GM23338 (cell line): Measurements from ENCODE around the gene EIF3A. TPM values are rescaled to one million over a fixed set of nuclear protein-coding genes. Genes with fewer than 3 reads are reported as not detected.

Experiments
- ATAC-seq: fragments of 200-7000 bp; cut with Tn5 transposase; 3 replicates; pipeline ENCODE4 v1.9.1; 2020
- DNase-seq: peaks from one replicate; pipeline ENCODE4 v3.0.0-alpha.2; 2015; ENCODE audit warnings: low spot score
- H2AFZ ChIP-seq: fragments of 200-600 bp; sonication (generic); 2 replicates; pipeline ENCODE4 v1.8.0; 2016; ENCODE audit warnings: antibody characterized with exemption, mild to moderate bottlenecking, moderate library complexity
- H3F3A ChIP-seq: fragments of 200-600 bp; sonication (generic); replicated peaks from 2 replicates; pipeline ENCODE4 v1.8.0; 2017; ENCODE audit warnings: antibody characterized with exemption, mixed run types, low read depth
- H3K27ac ChIP-seq: fragments of 200-600 bp; sonication (generic); 2 replicates; pipeline ENCODE4 v1.6.1; 2016; ENCODE audit warnings: low read depth
- H3K27me3 ChIP-seq: fragments of 200-600 bp; sonication (generic); 2 replicates; pipeline ENCODE4 v1.8.0; 2016; ENCODE audit warnings: mild to moderate bottlenecking, mixed run types, moderate library complexity; ENCODE audit not compliant: insufficient read depth
- H3K36me3 ChIP-seq: fragments of 200-600 bp; sonication (generic); 2 replicates; pipeline ENCODE4 v1.8.0; 2016; ENCODE audit warnings: mild to moderate bottlenecking; ENCODE audit not compliant: insufficient read depth
- H3K4me1 ChIP-seq: fragments of 200-600 bp; sonication (generic); 2 replicates; pipeline ENCODE4 v1.8.0; 2016; ENCODE audit warnings: mild to moderate bottlenecking, moderate library complexity; ENCODE audit not compliant: insufficient read depth
- H3K4me2 ChIP-seq: fragments of 200-600 bp; sonication (generic); 2 replicates; pipeline ENCODE4 v1.7.1; 2017; ENCODE audit warnings: mixed run types
- H3K4me3 ChIP-seq: fragments of 200-600 bp; sonication (generic); 2 replicates; pipeline ENCODE4 v1.6.1; 2016; ENCODE audit warnings: mixed run types
- H3K79me2 ChIP-seq: fragments of 200-600 bp; sonication (generic); replicated peaks from 2 replicates; pipeline ENCODE4 v1.8.0; 2017; ENCODE audit warnings: mild to moderate bottlenecking; ENCODE audit not compliant: insufficient read depth
- H3K9me2 ChIP-seq: fragments of 200-600 bp; sonication (generic); 2 replicates; pipeline ENCODE4 v1.8.0; 2017; ENCODE audit not compliant: insufficient read depth
- H4K20me1 ChIP-seq: fragments of 200-600 bp; sonication (generic); replicated peaks from 2 replicates; pipeline ENCODE4 v1.8.0; 2017; ENCODE audit warnings: mild to moderate bottlenecking; ENCODE audit not compliant: insufficient read depth
- H3K27ac Mint-ChIP-seq: 2 replicates; pipeline ENCODE4 v1.8.0; 2020; ENCODE audit warnings: inconsistent platforms, mild to moderate bottlenecking, moderate library complexity, mixed read lengths
- H3K27me3 Mint-ChIP-seq: 3 replicates; pipeline ENCODE4 v1.8.0; 2022; ENCODE audit warnings: low read depth, mild to moderate bottlenecking, moderate library complexity, mixed read lengths, inconsistent platforms; ENCODE audit not compliant: insufficient read depth, poor library complexity
- H3K36me3 Mint-ChIP-seq: 3 replicates; pipeline ENCODE4 v1.8.0; 2021; ENCODE audit warnings: low read depth, mild to moderate bottlenecking, inconsistent platforms, moderate library complexity, mixed read lengths
- H3K4me1 Mint-ChIP-seq: 3 replicates; pipeline ENCODE4 v1.8.0; 2020; ENCODE audit warnings: mild to moderate bottlenecking, inconsistent platforms, mixed read lengths
- H3K4me3 Mint-ChIP-seq: 3 replicates; pipeline ENCODE4 v1.8.0; 2021; ENCODE audit warnings: moderate library complexity, mild to moderate bottlenecking, inconsistent platforms, mixed read lengths
- H3K9me3 Mint-ChIP-seq: 3 replicates; pipeline ENCODE4 v1.8.0; 2020; ENCODE audit warnings: moderate library complexity, mild to moderate bottlenecking, inconsistent platforms, mixed read lengths
- CTCF ChIP-seq, 2 experiments: fragments of 200-600 bp in 1 of 2; sonication (generic) in 1 of 2; conservative IDR thresholded peaks; 2 replicates each; pipeline versions ENCODE4 v1.5.1 to v1.6.1; 2016 to 2017; ENCODE audit warnings: antibody characterized with exemption in 2 of 2, low read depth in 2 of 2, mild to moderate bottlenecking in 2 of 2, moderate library complexity in 1 of 2
- ETS1 ChIP-seq: IDR thresholded peaks from 2 replicates; pipeline ENCODE4 v1.6.1; 2016; ENCODE audit warnings: antibody characterized with exemption
- EZH2 ChIP-seq: fragments of 200-600 bp; sonication (generic); IDR thresholded peaks from one replicate; pipeline ENCODE4 v1.8.0; 2017; ENCODE audit warnings: antibody characterized with exemption, mild to moderate bottlenecking, low read depth; ENCODE audit not compliant: unreplicated experiment
- EZH2phosphoT487 ChIP-seq: fragments of 200-600 bp; sonication (generic); IDR thresholded peaks from one replicate; pipeline ENCODE4 v1.8.1; 2018; ENCODE audit warnings: antibody characterized with exemption; ENCODE audit not compliant: unreplicated experiment
- JUNB ChIP-seq: IDR thresholded peaks from one replicate; pipeline ENCODE4 v1.6.1; 2016; ENCODE audit warnings: antibody characterized with exemption; ENCODE audit not compliant: unreplicated experiment
- NANOG ChIP-seq: IDR thresholded peaks from 2 replicates; pipeline ENCODE4 v1.6.1; 2016; ENCODE audit warnings: antibody characterized with exemption, borderline replicate concordance
- POLR2AphosphoS5 ChIP-seq: IDR thresholded peaks from 2 replicates; pipeline ENCODE4 v1.6.1; 2016; ENCODE audit warnings: antibody characterized with exemption, low read depth
- REST ChIP-seq: IDR thresholded peaks from one replicate; pipeline ENCODE4 v1.6.1; 2018; ENCODE audit warnings: antibody characterized with exemption; ENCODE audit not compliant: unreplicated experiment
- STAT1 ChIP-seq: IDR thresholded peaks from one replicate; pipeline ENCODE4 v1.6.1; 2016; ENCODE audit warnings: antibody characterized with exemption; ENCODE audit not compliant: unreplicated experiment
- ZNF462 ChIP-seq: fragments of 250-450 bp; sonication (Bioruptor Pico); IDR thresholded peaks from 2 replicates; pipeline ENCODE4 v1.5.0; 2020; ENCODE audit warnings: mild to moderate bottlenecking, moderate library complexity
- polyA plus RNA-seq: library from polyadenylated mRNA; unstranded; fragments of >200 nt; fragmentation: Nextera tagmentation; extraction: Ambion mirVana; gene quantifications from 2 replicates; pipeline ENCODE4 v1.2.1, GENCODE V29; 2016
- total RNA-seq: library from RNA; depleted of rRNA; stranded (reverse); fragments of >200 nt; shearing (Covaris generic); gene quantifications from 2 replicates; pipeline ENCODE4 v1.2.3, GENCODE V29; 2014

EIF3A gene
- total and polyA plus RNA-seq, 2 experiments from 2014 or later: 152 to 170 TPM

- Mint-ChIP-seq H3K36me3 (peaks cover 57% of the 10 kb centered on the region), H3K4me3 (no peak overlapping the region), H3K9me3 (no peaks in the 10 kb centered on the region), H3K4me1 (no peaks in the 10 kb centered on the region), H3K27me3 (no peaks in the 10 kb centered on the region), H3K27ac (no peak overlapping the region)
- Histone ChIP-seq H3K4me3 (no peak overlapping the region), H3K79me2 (no peaks in the 10 kb centered on the region), H3K9me2 (no peaks in the 10 kb centered on the region), H3K27ac (no peak overlapping the region), H3F3A (no peaks in the 10 kb centered on the region), H3K36me3 (peaks cover 27% of the 10 kb centered on the region), H3K4me2 (no peak overlapping the region), H4K20me1 (peaks cover 11% of the 10 kb centered on the region), H3K4me1 (no peaks in the 10 kb centered on the region), H3K27me3 (no peaks in the 10 kb centered on the region), H2AFZ (no peak overlapping the region)
- no peak for DNase-seq
- TF ChIP-seq ETS1 (no peak), REST (no peak), STAT1 (no peak), CTCF (conservative IDR thresholded peaks at IDR 0.05; ENCODE audit: low read depth in 2 of 2) (no peak), EZH2 (no peak), JUNB (no peak), NANOG (no peak), POLR2AphosphoS5 (no peak)
- no peak for ATAC-seq
Observed at GRCh38 chr10:119120413-119120867, 39.8 kb upstream of the EIF3A start.

GRCh38 chr10:119119400-119119799, 38.8 kb upstream of the EIF3A start:
- Histone ChIP-seq H2AFZ (no peak overlapping the region), H3K4me2 (no peak overlapping the region), H3F3A (no peaks in the 10 kb centered on the region), H3K27ac (no peak overlapping the region), H3K9me2 (no peaks in the 10 kb centered on the region), H3K27me3 (no peaks in the 10 kb centered on the region), H3K4me1 (no peaks in the 10 kb centered on the region), H3K36me3 (peaks cover 32% of the 10 kb centered on the region), H4K20me1 (peaks cover 11% of the 10 kb centered on the region), H3K79me2 (no peaks in the 10 kb centered on the region), H3K4me3 (no peak overlapping the region)
- peaks cover 65% of the 10 kb centered on the region for H3K36me3 Mint-ChIP-seq
- no peak overlapping the region for H3K4me3 Mint-ChIP-seq
- H3K27ac Mint-ChIP-seq: no peak overlapping the region
- H3K27me3 Mint-ChIP-seq: no peaks in the 10 kb centered on the region
- ATAC-seq (no peak), DNase-seq (no peak)
- no peaks in the 10 kb centered on the region for H3K4me1 Mint-ChIP-seq
- no peaks in the 10 kb centered on the region for H3K9me3 Mint-ChIP-seq
- TF ChIP-seq ZNF462 (CRISPR knock-in tag) (no peak), EZH2phosphoT487 (no peak), POLR2AphosphoS5 (no peak)
